NK-92 (cell line): Measurements from ENCODE around the gene DNMT3A.

Experiments
- DNase-seq: peaks from one replicate; lab custom pipeline; 2025; ENCODE audit not compliant: unreplicated experiment; lab: John Stamatoyannopoulos, UW

The DNMT3A gene

DNA sequence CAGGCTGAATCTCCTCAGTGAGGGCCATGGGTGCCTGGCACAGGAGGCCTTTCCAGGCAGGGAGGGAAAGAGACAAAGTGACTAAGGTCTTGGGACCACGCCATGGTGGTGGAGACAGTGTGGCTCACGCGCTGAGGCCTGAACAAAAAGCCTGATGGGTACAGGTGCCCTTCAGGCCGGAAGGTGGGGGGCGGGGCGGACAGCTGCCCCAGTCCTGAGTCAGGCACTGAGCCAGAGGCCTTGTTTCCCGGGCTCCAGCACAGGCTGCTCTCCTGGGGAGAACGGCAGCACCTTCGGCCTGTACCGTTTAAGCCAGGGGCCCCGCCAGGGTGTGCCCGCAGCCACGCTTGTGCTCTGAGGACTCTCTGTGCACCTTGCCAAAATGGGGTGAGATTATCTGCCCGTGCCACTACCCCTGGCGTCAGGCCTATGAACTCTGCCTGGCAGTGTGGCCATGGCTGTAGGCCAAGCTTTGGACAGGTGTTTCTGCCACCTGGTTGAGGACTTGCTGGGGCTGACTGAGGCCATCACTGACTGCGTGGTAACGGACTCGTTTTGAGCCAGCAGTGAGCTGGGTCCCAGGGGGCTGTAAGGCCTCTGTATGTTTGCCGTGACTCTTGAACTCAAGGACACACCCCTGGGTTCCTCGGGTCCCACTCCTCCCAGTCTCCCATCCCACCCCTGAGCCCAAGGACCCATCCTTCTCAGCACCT, 31.7 kb upstream of the DNMT3A start:
- no peak for DNase-seq

- no peak for DNase-seq
Measured at GRCh38 chr2:25372405-25373268, 30.9 kb upstream of the DNMT3A start.

DNA sequence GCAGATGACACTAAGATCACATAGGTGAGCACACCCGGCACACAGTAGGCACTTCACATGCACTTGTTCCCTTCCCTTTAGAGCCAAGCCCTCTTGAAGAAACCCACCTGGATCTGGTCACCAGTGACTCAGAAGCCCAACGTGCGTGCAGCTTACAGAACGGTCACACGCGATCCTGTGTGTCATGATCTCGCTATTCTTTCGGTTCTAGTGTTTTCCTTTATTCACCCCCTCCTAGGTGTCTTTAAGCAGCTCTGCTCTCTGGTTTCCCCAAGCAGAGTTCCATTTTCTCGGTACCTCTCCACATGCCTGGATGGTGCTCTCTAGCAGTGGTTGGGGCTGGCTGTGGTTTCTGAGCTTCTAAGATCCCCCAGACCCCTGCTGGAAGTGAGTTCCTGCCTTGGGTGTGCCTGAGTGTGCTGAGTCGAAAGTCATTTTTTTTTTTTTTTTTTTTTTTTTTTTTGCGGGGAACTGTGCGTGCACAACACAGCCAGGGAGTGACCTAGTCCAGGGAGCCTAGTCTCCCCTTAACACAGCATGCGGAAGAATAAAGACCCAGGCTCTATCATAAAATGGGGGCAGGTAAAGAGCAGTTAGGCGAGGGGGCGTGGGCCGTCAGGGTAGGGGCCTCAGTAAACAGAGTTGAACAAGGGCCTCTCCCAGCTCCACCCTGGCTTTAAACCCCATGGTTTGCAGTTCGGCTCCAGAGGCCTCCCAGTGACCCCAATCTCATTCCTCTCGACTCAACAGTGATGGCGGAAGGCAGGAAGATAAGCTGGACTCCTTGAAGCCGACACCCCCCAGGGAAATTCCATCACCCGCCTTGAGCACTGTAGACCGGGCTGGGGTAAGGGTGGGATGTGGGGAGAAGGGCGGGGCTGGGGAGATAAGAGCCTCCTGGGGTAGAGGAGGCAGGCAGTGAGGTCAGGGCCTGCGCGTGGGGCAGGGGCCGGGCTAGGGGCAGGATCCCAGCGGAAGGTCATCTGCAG, 29.8 kb upstream of the DNMT3A start:
- no peak for DNase-seq

DNA sequence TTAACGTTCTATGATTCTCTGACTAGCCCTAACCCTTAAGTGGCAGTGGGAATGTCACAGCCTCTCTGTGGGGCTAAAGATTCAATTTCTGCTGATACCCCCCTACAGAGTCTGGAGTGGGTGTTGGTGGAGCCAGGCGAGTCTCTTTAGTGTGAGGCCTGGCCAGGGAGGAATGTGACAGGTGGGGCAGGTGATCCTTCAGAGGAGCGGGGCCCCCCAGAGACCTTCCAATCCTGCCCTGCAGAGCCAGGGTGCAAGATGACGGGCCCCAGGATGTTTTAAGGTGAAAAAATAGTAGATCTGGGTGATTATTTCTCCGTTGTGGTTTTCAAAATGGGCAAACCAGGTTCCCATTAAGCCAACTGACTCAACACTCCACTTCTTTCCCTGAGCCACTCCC, 28.2 kb upstream of the DNMT3A start:
- no peak for DNase-seq

- DNase-seq, result no peak
Measured at GRCh38 chr2:25369439-25369838, 27.7 kb upstream of the DNMT3A start.

DNA sequence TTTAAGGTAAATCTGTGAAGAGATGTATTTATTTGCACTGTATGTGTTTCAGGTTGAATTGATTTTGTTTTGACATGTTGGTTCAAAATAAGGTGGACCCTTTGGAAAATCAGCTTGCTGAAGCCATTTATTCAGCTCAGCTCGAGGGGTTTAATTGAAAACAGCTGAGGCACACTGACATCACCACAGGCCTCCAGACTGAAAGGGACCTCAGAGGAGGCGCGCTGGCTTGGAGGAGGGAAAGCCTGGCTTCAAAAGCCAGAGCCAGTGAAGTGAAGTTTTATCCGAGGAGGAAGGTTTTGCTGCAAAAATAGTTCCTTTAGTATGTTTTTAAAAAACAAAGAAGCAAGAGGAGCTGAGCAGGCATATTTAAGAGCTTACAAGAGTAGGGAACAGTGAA, 26.9 kb upstream of the DNMT3A start:
- no peak for DNase-seq

GRCh38 chr2:25367296-25367695, 25.6 kb upstream of the DNMT3A start:
- DNase-seq, result no peak

- no peak for DNase-seq
Measured at GRCh38 chr2:25366629-25367028, 24.9 kb upstream of the DNMT3A start.

- DNase-seq, result no peak
Measured at GRCh38 chr2:25365241-25365640, 23.5 kb upstream of the DNMT3A start.

GRCh38 chr2:25363733-25364132, 22.0 kb upstream of the DNMT3A start:
- no peak for DNase-seq

GRCh38 chr2:25362434-25363145, 20.9 kb upstream of the DNMT3A start:
- no peak for DNase-seq

DNA sequence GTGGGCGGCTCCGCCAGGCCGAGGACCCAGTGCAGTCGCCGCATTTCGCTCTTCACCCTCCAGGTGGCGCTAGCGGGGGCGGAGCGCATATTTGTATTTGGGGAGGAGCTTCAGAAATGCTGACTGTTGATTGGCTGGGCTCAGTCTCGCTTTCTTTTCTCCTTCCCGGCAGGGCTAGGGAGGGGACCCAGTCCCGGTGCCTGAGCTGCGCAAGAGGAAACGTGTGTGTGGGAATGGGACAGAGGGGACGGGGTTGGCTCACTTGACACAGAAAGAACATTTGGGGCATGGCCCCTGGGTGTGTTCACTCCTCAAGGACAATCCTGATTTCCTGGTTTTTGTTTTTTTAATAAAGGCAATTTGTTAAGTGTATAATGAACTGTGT, 20.3 kb upstream of the DNMT3A start:
- peak; percentile 78 for DNase-seq

- DNase-seq, result no peak
Measured at GRCh38 chr2:25361261-25362048, 19.7 kb upstream of the DNMT3A start.

DNA sequence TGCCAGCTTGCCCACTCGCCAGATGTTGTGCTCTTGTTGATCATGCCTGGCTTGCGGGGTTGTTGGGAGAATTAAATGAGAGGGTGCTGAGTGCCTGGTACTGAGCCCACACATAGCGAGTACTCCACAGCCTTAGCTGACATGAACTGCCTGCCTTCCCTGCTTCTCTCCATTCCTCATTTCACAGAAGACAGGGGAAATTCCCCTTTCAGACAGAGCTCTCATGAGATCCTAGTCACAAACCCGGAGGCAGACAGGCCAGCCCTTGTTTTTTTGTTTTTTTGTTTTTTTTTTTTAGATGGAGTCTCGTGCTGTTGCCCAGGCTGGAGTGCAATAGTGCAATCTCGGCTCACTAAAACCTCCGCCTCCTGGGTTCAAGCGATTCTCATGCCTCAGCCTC, 17.1 kb upstream of the DNMT3A start:
- no peak for DNase-seq

DNA sequence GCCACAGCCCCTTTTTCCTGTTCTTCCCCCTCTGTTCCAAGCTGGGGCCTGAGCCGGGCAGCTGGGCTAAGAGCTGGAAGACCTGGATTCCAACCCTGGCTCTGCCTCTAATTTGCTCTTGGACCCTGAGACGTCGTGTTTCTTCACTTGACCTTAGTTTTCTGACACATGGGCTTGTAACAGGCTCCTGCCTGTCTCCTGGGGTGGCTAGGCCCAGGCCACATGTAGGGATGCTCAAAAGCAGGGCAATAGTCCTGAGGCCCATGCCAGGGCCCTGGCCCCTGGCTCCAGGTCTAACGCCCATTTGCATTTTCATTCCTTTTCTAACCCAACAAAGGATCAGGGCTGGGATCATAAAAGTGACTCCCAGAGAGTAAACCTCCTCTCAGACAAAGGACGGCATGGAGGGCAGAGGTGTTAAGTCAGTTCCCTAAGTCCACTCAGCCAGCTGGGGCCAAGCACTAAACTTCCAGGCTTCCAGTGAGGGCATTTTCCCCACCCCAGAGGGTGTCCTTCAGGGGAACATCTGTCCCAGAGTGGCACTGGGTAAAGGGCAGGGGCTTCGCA, 16.6 kb upstream of the DNMT3A start:
- DNase-seq, result no peak

DNA sequence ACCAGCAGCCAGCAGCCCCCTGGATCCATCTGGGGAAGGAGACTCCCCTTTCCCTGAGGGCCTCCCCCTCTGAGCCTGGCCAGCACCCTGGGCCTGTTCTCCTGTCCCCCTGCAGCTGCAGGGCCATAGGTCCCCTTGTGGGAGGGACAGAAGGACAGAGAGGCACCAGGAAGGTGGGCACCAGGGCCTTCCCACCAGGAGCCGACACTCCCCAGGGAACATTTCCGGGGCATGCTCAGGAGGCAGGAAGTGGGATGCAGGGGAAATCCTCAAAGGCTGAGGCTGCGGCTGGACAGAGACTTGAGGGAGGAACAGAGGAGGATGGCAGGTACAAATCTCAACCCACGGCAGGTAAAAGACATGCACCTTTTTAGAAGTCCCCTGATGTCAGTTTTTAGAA, 14.4 kb upstream of the DNMT3A start:
- no peak for DNase-seq

DNA sequence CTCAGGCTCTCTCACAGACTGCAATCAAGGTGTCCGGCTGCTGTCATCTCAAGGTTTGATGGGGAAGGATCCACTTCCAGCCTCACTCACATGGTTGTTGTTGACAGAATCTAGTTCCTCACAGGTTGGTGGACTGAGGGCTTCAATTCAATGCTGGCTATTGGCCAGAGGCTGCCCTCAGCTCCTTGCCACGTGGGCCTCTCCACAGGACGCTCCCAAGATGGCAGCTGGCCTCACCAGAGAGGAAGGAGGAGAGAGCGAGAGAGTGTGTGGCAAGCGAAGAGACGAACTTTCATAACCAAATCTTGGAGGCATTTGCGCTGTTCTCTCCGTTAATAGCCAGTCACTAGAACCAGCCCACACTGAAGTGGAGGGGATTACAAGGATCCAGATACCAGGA, 13.5 kb upstream of the DNMT3A start:
- no peak for DNase-seq

GRCh38 chr2:25354116-25354515, 12.4 kb upstream of the DNMT3A start:
- no peak for DNase-seq

DNA sequence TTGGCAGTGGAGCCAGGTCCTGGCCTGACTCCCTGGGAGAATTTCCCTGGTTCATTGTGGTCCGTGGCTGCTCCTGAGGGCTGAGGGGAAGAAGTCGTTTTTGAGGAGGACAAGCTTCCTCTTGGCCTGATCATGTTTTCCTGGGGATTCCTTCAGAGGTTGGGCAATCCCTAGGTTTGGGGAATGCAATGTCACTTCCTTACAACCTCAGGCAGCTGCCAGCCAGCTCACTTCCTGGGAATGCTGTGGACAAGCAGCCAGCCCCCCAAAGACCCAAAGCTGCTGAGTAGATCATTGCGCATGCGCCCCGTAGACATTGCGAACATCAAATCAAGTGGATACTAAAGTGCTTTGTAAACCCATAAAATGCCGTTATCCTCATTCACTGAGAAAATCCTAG, 7.7 kb upstream of the DNMT3A start:
- DNase-seq, result no peak

DNA sequence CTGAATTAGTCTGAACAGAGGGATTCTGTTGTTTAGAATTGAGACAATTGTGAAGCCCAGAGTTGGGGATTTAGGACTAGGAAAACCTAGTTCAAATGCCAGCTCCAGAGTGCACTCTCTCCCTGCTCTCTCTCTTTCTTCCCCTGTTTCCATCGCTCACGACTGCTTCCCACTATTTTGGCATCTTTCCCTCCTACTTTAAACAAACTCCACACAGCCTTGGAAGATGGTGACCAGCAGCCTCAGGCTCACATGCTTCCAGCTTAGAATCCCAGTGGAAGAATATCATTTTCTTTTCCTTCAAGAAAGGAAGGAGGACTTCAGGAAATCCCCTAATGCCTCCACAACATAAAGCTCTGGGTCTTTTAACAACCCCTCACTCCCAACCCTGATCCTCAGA, 6.1 kb upstream of the DNMT3A start:
- DNase-seq, result no peak
